Lower leg skin (tissue), 4 donors: ENCODE measurements around the gene COX7C. TPM values are rescaled to one million over a fixed set of nuclear protein-coding genes. Genes with fewer than 3 reads are reported as not detected.

ENCODE experiments used
- DNase-seq, 2 donors: peaks; one replicate each; pipeline ENCODE4 v3.0.0-alpha.2; 2019; ENCODE audit warnings: low spot score in 2 of 2
- H3K4me3 ChIP-seq: fragments of 200-600 bp; sonication (generic); 2 replicates; pipeline ENCODE4 v1.5.1; 2017; ENCODE audit warnings: mild to moderate bottlenecking, low read depth; ENCODE audit not compliant: poor library complexity, severe bottlenecking
- CTCF ChIP-seq, 3 donors: fragments of 450-650 bp; IDR thresholded peaks; one replicate each; pipeline ENCODE4 v1.5.1; 2016; ENCODE audit warnings: antibody characterized with exemption in 3 of 3, mild to moderate bottlenecking in 3 of 3, moderate library complexity in 2 of 3
- POLR2A ChIP-seq, 2 donors: fragments of 450-650 bp; IDR thresholded peaks; one replicate each; pipeline ENCODE4 v1.6.1; 2016 to 2017; ENCODE audit warnings: antibody characterized with exemption in 2 of 2, mild to moderate bottlenecking in 1 of 2, moderate library complexity in 1 of 2
- WGBS, 2 donors: methylation state at CpG; one replicate each; pipeline ENCODE4 v1.1.5; 2018; 5-methylcytosine and 5-hydroxymethylcytosine counted together
- intact Hi-C: fragments of 100-400 bp; cut with DNase I; formaldehyde crosslinking; loops from one replicate; pipeline ENCODE4 v1.15.0; 2023; ENCODE audit warnings: low total_unique reads
- total RNA-seq, 4 donors: library from RNA; depleted of rRNA; stranded (reverse); fragments of >200 nt; gene quantifications; one replicate each; pipeline ENCODE4 v1.1.0, GENCODE V29; 2016

COX7C gene
- total RNA-seq, 4 donors from 2014 or later, result 332 to 394 (median 383) TPM

- H3K4me3 ChIP-seq, result no peak overlapping the region
- no peak for TF ChIP-seq POLR2A (IDR thresholded peaks at IDR 0.05)
- no peak for DNase-seq
- intact Hi-C loops, result no loop called here
Observed at GRCh38 chr5:86626149-86626548, 8.4 kb downstream of the COX7C start.

- H3K4me3 ChIP-seq, result no peak overlapping the region
- TF ChIP-seq POLR2A (IDR thresholded peaks at IDR 0.05) (no peak), CTCF (IDR thresholded peaks at IDR 0.05) (no peak)
- intact Hi-C loops, result no loop called here
- DNase-seq, result no peak
- WGBS, 2 donors, result 88 to 92% methylated on average over 2 of the region's 2 CpGs
Observed at GRCh38 chr5:86631165-86631564, 13.4 kb downstream of the COX7C start.

DNA sequence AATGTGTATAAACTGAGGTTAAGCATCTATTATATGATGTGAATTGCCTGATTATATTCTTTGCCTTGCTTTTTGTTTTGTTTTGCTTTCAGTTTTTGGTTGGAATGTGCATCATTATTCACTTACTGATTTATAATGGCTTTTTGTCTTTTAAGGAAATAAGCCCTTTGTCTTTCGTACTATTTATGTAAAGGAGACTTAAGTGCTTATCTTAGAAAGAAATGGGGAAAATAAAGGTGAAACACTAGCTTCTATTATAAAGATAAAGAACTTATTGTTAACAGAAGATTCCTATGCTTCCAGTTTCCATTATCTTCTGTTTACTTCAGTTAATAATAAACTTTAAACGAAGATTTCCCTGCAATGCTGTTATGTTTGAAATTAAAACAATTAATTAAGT is 23.3 kb downstream of the COX7C start:
- no peak for TF ChIP-seq CTCF (IDR thresholded peaks at IDR 0.05)
- TF ChIP-seq POLR2A (IDR thresholded peaks at IDR 0.05), result no peak
- no peak for DNase-seq
- 24 to 25% methylated on average over 2 of the region's 2 CpGs for WGBS, 2 donors
- no peak overlapping the region for H3K4me3 ChIP-seq
- intact Hi-C loops, result no loop called here

GRCh38 chr5:86644843-86645242 is 27.1 kb downstream of the COX7C start:
- 83 to 93% methylated on average over 3 of the region's 3 CpGs for WGBS, 2 donors
- no peak overlapping the region for H3K4me3 ChIP-seq
- DNase-seq, result no peak
- TF ChIP-seq POLR2A (IDR thresholded peaks at IDR 0.05) (no peak), CTCF (IDR thresholded peaks at IDR 0.05) (no peak)
- intact Hi-C loops, result no loop called here

DNA sequence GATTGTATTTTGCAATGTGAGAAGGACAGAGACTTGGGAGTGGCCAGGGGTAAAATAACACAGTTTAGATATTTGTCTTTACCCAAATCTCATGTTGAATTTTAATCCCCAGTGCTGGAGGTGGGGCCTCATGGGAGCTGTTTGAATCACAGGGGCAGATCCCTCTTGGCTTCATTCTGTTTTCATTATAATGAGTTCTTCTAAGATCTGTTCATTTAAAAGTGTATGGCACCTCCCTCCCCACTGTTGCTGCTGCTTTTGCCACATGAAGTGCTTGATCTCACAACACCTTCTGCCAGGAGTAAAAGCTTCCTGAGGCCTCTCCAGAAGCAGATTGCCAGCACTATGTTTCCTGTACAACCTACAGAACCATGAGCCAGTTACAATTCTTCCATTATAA is 28.1 kb downstream of the COX7C start:
- no peak overlapping the region for H3K4me3 ChIP-seq
- DNase-seq, result no peak
- intact Hi-C loops, result no loop called here
- TF ChIP-seq CTCF (IDR thresholded peaks at IDR 0.05), result no peak
- TF ChIP-seq POLR2A (IDR thresholded peaks at IDR 0.05), result no peak

DNA sequence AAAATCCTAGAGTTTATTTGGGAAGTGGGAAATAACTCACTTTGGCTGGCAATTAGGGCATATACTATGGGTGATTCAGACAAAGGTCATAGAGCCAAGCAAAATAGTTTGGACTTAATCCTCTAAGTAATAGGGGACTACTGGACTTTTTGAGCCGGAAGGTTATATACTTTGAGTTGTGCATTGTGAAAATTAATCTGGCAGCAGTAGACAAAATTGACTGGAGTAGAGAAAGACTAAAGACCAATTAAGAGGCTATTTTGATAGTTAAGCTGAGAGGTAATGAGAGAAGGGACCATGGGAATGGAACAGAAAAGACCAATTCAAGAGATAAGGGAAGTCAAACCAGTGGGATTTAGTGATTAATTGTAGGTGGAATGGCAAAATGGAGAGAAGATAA is 28.9 kb downstream of the COX7C start:
- DNase-seq, result no peak
- 87 to 88% methylated on average over 1 of the region's 1 CpG for WGBS, 2 donors
- no peak overlapping the region for H3K4me3 ChIP-seq
- no peak for TF ChIP-seq CTCF (IDR thresholded peaks at IDR 0.05)
- no peak for TF ChIP-seq POLR2A (IDR thresholded peaks at IDR 0.05)
- intact Hi-C loops, result no loop called here
